Loucy (cell line): ENCODE data around the gene AUH.

ENCODE experiments used
- H2AFZ ChIP-seq: fragments of 200-600 bp; sonication (generic); 2 replicates; pipeline ENCODE4 v1.6.0; 2016; ENCODE audit warnings: antibody characterized with exemption, mild to moderate bottlenecking, low read length, moderate library complexity
- H3F3A ChIP-seq: fragments of 200-600 bp; 2 replicates; pipeline ENCODE4 v1.6.0; 2016; ENCODE audit warnings: antibody characterized with exemption, low read depth, mild to moderate bottlenecking
- H3K27me3 ChIP-seq: fragments of 200-600 bp; sonication (generic); 2 replicates; pipeline ENCODE4 v1.6.1; 2014; ENCODE audit warnings: low read length, mild to moderate bottlenecking; ENCODE audit not compliant: insufficient read depth, poor library complexity, severe bottlenecking
- H3K36me3 ChIP-seq: fragments of 200-600 bp; sonication (generic); 2 replicates; pipeline ENCODE4 v1.6.1; 2016; ENCODE audit warnings: low read length; ENCODE audit not compliant: insufficient read depth
- H3K4me1 ChIP-seq: fragments of 200-600 bp; sonication (generic); 2 replicates; pipeline ENCODE4 v1.5.1; 2014; ENCODE audit warnings: low read length, mild to moderate bottlenecking; ENCODE audit not compliant: insufficient read depth, poor library complexity, severe bottlenecking
- H3K4me2 ChIP-seq: fragments of 200-600 bp; sonication (generic); 2 replicates; pipeline ENCODE4 v1.6.0; 2014; ENCODE audit warnings: antibody characterized with exemption, low read length, low read depth, mild to moderate bottlenecking; ENCODE audit not compliant: poor library complexity, severe bottlenecking
- H3K4me3 ChIP-seq: fragments of 200-600 bp; sonication (generic); 2 replicates; pipeline ENCODE4 v1.5.1; 2014; ENCODE audit warnings: low read length, mild to moderate bottlenecking, mixed read lengths; ENCODE audit not compliant: poor library complexity, severe bottlenecking
- H3K79me2 ChIP-seq: fragments of 200-600 bp; sonication (generic); 2 replicates; pipeline ENCODE4 v1.6.1; 2014; ENCODE audit warnings: low read length; ENCODE audit not compliant: insufficient read depth
- H3K9ac ChIP-seq: fragments of 200-600 bp; sonication (generic); 2 replicates; pipeline ENCODE4 v1.6.0; 2014; ENCODE audit warnings: mild to moderate bottlenecking, low read depth, low read length, moderate library complexity; ENCODE audit not compliant: poor library complexity, severe bottlenecking
- H3K9me2 ChIP-seq: fragments of 200-600 bp; sonication (generic); replicated peaks from 2 replicates; pipeline ENCODE4 v1.6.1; 2016; ENCODE audit warnings: low read depth, low read length, mixed read lengths
- H3K9me3 ChIP-seq: fragments of 200-600 bp; sonication (generic); 2 replicates; pipeline ENCODE4 v1.6.1; 2014; ENCODE audit warnings: mild to moderate bottlenecking, antibody characterized with exemption, low read length, low read depth; ENCODE audit not compliant: insufficient read depth
- H4K20me1 ChIP-seq: fragments of 200-600 bp; sonication (generic); 2 replicates; pipeline ENCODE4 v1.6.0; 2014; ENCODE audit warnings: antibody characterized with exemption, low read length, mild to moderate bottlenecking; ENCODE audit not compliant: insufficient read depth, poor library complexity, severe bottlenecking
- CTCF ChIP-seq: fragments of 200-600 bp; sonication (generic); conservative IDR thresholded peaks from 2 replicates; pipeline ENCODE4 v1.5.1; 2014; ENCODE audit warnings: mild to moderate bottlenecking, antibody characterized with exemption, low read length
- EZH2phosphoT487 ChIP-seq: fragments of 200-600 bp; IDR thresholded peaks from 2 replicates; pipeline ENCODE4 v1.6.1; 2018; ENCODE audit warnings: antibody characterized with exemption, mild to moderate bottlenecking, moderate library complexity, borderline replicate concordance

The AUH gene

DNA sequence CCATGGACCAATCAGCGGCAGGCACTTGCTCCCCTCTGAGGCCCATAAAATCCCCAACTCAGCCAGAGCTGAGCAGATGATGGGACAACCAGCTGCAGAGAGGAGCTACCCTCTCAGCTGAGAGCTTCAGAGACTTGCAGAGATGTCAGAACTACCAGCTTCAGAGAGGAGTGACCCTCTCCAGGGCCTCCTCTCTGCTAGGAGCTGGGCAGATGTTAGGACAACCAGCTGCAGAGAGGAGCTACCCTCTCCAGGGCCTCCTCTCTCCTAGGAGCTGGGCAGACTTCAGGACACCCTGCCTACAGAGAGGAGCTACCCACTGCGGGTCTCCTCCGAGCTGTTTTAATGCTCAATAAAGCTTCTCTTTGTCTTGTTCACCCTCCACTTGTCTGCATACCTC lies 3.0 kb upstream of the AUH start:
- Histone ChIP-seq H3K27me3 (no peaks in the 10 kb centered on the region), H4K20me1 (peaks cover 11% of the 10 kb centered on the region), H3K4me3 (no peak overlapping the region), H3K36me3 (no peaks in the 10 kb centered on the region), H3F3A (no peaks in the 10 kb centered on the region), H3K9ac (no peak overlapping the region), H3K4me1 (peaks cover 14% of the 10 kb centered on the region), H3K9me3 (peaks cover 5% of the 10 kb centered on the region; the same call in 1 of the 2 replicates), H3K79me2 (peaks cover 19% of the 10 kb centered on the region), H3K4me2 (no peak overlapping the region), H2AFZ (no peak overlapping the region), H3K9me2 (no peaks in the 10 kb centered on the region)
- TF ChIP-seq CTCF (no peak), EZH2phosphoT487 (no peak)

- no peaks in the 10 kb centered on the region for H3F3A ChIP-seq
- no peaks in the 10 kb centered on the region for H3K9me2 ChIP-seq
- no peaks in the 10 kb centered on the region for H3K36me3 ChIP-seq
- TF ChIP-seq CTCF (no peak), EZH2phosphoT487 (no peak)
- peaks cover 26% of the 10 kb centered on the region for H3K79me2 ChIP-seq
- peaks cover 17% of the 10 kb centered on the region for H4K20me1 ChIP-seq
- H2AFZ ChIP-seq, result no peak overlapping the region
- peaks cover 5% of the 10 kb centered on the region; the same call in 1 of the 2 replicates for H3K9me3 ChIP-seq
- H3K4me3 ChIP-seq, result no peak overlapping the region
- H3K4me1 ChIP-seq, result peaks cover 21% of the 10 kb centered on the region
- H3K9ac ChIP-seq, result no peak overlapping the region
- no peak overlapping the region for H3K4me2 ChIP-seq
- H3K27me3 ChIP-seq, result no peaks in the 10 kb centered on the region
Observed at GRCh38 chr9:91364005-91364404, 2.3 kb upstream of the AUH start.

GRCh38 chr9:91362051-91362611 lies 413 bp upstream of the AUH start:
- Histone ChIP-seq H3K27me3 (no peaks in the 10 kb centered on the region), H3K36me3 (no peaks in the 10 kb centered on the region), H4K20me1 (peaks cover 33% of the 10 kb centered on the region), H3K4me3 (peak overlapping the region; percentile 84), H3K4me2 (peak overlapping the region; percentile 91), H3F3A (no peaks in the 10 kb centered on the region), H3K4me1 (peaks cover 38% of the 10 kb centered on the region), H3K9me2 (no peaks in the 10 kb centered on the region), H3K79me2 (peaks cover 44% of the 10 kb centered on the region), H3K9ac (peak overlapping the region; percentile 74), H3K9me3 (peaks cover 5% of the 10 kb centered on the region; the same call in 1 of the 2 replicates), H2AFZ (peak overlapping the region; percentile 99)
- TF ChIP-seq EZH2phosphoT487 (no peak), CTCF (no peak)
